WERI-Rb-1 (cell line): ENCODE measurements around the gene JDP2.

Experiments
- DNase-seq: peaks from one replicate; pipeline ENCODE4 v3.0.0-alpha.2; 2020
- H3K27ac ChIP-seq: fragments of 250-450 bp; sonication (Bioruptor Pico); 2 replicates; pipeline ENCODE4 v1.5.1; 2020; ENCODE audit warnings: mild to moderate bottlenecking, moderate library complexity
- H3K27me3 ChIP-seq: fragments of 250-450 bp; sonication (Bioruptor Pico); 2 replicates; pipeline ENCODE4 v1.5.1; 2021; ENCODE audit warnings: mild to moderate bottlenecking, low read depth, moderate library complexity; ENCODE audit not compliant: insufficient read depth, severe bottlenecking
- H3K36me3 ChIP-seq: fragments of 250-450 bp; sonication (Bioruptor Pico); 2 replicates; pipeline ENCODE4 v1.5.1; 2020; ENCODE audit warnings: mild to moderate bottlenecking, moderate library complexity
- H3K4me3 ChIP-seq: 2 replicates; pipeline ENCODE4 v1.5.1; 2011; ENCODE audit warnings: low read depth, mild to moderate bottlenecking, control low read depth, low read length
- H3K9me3 ChIP-seq: fragments of 250-450 bp; sonication (Bioruptor Pico); 2 replicates; pipeline ENCODE4 v1.5.1; 2021; ENCODE audit warnings: mild to moderate bottlenecking, moderate library complexity; ENCODE audit not compliant: severe bottlenecking
- CTCF ChIP-seq: IDR thresholded peaks from 2 replicates; pipeline ENCODE4 v1.5.1; 2011; ENCODE audit warnings: low read depth, mild to moderate bottlenecking, control low read depth, inconsistent platforms, low read length

JDP2 gene

GRCh38 chr14:75411214-75411540 is 16.6 kb upstream of the JDP2 start:
- no peak overlapping the region for H3K4me3 ChIP-seq
- DNase-seq, result no peak
- no peak for TF ChIP-seq CTCF

GRCh38 chr14:75413013-75413412 is 14.8 kb upstream of the JDP2 start:
- H3K36me3 ChIP-seq, result no peaks in the 10 kb centered on the region
- no peaks in the 10 kb centered on the region for H3K27me3 ChIP-seq
- no peak for DNase-seq
- no peaks in the 10 kb centered on the region for H3K9me3 ChIP-seq
- no peak overlapping the region for H3K27ac ChIP-seq
- H3K4me3 ChIP-seq, result no peak overlapping the region
- no peak for TF ChIP-seq CTCF

More at GRCh38 chr14:75411214-75411540, 16.6 kb upstream of the JDP2 start:
- H3K27ac ChIP-seq, result no peak overlapping the region
- H3K36me3 ChIP-seq, result no peaks in the 10 kb centered on the region
- no peaks in the 10 kb centered on the region for H3K27me3 ChIP-seq
- H3K9me3 ChIP-seq, result no peaks in the 10 kb centered on the region

- no peak for DNase-seq
- Histone ChIP-seq H3K36me3 (no peaks in the 10 kb centered on the region), H3K9me3 (no peaks in the 10 kb centered on the region), H3K4me3 (no peak overlapping the region), H3K27me3 (no peaks in the 10 kb centered on the region), H3K27ac (no peak overlapping the region)
- no peak for TF ChIP-seq CTCF
Measured at GRCh38 chr14:75417674-75418073, 10.1 kb upstream of the JDP2 start.

- Histone ChIP-seq H3K27me3 (no peaks in the 10 kb centered on the region), H3K36me3 (no peaks in the 10 kb centered on the region), H3K9me3 (no peaks in the 10 kb centered on the region), H3K4me3 (peak overlapping the region; percentile 52), H3K27ac (peak overlapping the region; percentile 72)
- peak; percentile 84 for DNase-seq
- TF ChIP-seq CTCF, result no peak
Measured at GRCh38 chr14:75418850-75419768, 8.7 kb upstream of the JDP2 start.

- no peak for TF ChIP-seq CTCF
- Histone ChIP-seq H3K27ac (no peak overlapping the region), H3K4me3 (no peak overlapping the region), H3K9me3 (no peaks in the 10 kb centered on the region), H3K36me3 (no peaks in the 10 kb centered on the region), H3K27me3 (no peaks in the 10 kb centered on the region)
- DNase-seq, result no peak
Measured at GRCh38 chr14:75422169-75422568, 5.7 kb upstream of the JDP2 start.

- no peak for DNase-seq
- TF ChIP-seq CTCF, result no peak
- Histone ChIP-seq H3K4me3 (no peak overlapping the region), H3K27me3 (peaks cover 2% of the 10 kb centered on the region), H3K9me3 (no peaks in the 10 kb centered on the region), H3K36me3 (no peaks in the 10 kb centered on the region), H3K27ac (no peak overlapping the region)
Measured at GRCh38 chr14:75424496-75424895, 3.3 kb upstream of the JDP2 start.
